Stimulated activated naive CD8-positive, alpha-beta T cell treated with anti-CD3 and anti-CD28 coated beads, Interleukin-15, Interleukin-2, amounts not matched to agents 100 U/mL and 50 U/mL, for 24 hours (primary cell): Measurements from ENCODE around the gene SEMA3D.

ENCODE experiments used
- ATAC-seq: fragments of 150-1000 bp; cut with Tn5 transposase; one replicate; pipeline ENCODE4 v1.10.0; 2021
- DNase-seq: peaks from one replicate; pipeline ENCODE4 v3.0.0; 2021

Gene SEMA3D

DNA sequence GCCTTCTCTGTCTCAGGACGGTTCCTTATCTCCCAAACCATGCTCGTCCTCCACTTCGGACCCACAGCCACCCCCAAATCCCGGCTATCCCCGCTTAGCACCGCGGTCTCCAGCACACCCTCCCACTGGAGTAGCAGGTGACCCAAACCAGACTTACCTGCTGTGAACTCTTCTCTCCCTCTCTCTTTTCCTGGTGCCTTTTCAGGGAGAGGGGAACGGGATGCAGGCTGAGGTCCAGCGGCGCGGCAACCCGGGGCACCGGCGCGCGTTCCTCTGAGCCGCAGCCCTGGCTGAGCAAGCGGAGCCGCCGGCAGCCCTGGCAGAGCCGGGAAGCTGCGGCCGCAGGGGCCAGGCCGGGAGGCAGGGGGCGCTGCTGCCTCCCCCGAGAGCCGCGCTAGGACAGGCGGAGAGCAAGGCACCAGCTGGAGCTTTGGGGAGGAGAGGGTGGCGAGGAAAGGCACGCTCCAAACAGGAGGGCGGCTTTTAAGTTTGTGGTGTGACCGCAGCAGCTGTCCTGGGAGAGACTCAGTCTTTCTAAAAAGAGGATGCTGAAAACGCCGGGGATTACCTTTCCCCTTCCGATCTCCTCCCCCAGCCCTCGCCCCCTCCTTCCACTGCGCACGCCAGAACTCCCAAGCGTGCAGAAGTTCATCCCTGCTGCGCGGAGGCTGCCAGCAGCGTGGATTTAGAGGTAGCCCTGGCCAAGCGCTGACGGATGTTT is at the start of gene SEMA3D:
Gene SEMA3D (minus strand): TSS at position 536 of the 721 bp plus-strand sequence. CDS start 65,165 bp downstream, outside the sequence.
- DNase-seq (peak; percentile 42), ATAC-seq (peak; percentile 86)

DNA sequence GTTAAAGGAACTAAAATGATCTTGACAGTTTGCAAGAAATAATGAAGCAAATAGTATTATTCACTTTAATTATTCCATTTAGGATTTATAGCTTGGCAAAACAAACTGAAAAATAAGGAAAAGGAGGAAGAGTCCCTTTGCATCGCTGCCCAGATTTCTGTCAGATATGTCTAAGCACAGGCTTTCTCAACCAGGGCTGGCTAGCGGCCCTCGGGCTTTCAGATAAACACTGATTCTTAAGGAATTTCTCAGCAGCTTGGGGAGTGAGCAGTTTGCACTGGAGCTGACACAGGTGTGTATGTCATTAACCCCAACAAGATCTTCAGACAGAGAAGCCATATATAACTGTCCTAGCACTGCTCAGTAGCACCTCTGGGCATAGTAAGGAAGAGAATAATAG is 47.9 kb upstream of the SEMA3D start:
- ATAC-seq = no peak

DNA sequence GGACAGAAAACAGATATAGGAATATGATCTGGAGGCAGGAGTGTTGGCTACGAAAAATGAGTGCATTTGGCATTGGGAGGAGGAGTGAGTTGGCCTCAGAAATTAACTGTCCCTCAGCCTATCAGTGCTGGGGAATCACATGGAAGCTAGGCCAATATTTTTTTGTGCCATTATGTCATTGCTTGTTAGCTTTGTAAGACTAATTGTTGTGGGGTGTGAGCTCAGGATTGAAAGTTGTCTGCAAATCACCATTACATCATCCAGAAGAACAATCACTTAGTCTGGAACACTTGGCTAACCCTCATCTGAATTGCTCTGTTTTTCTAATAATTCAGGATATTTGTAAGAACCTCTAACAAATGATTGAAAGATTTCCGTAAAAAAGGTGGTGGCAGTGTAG is 45.2 kb upstream of the SEMA3D start:
- DNase-seq = no peak
- ATAC-seq = no peak

More for the DNA sequence above, 47.9 kb upstream of the SEMA3D start:
- DNase-seq = no peak

DNA sequence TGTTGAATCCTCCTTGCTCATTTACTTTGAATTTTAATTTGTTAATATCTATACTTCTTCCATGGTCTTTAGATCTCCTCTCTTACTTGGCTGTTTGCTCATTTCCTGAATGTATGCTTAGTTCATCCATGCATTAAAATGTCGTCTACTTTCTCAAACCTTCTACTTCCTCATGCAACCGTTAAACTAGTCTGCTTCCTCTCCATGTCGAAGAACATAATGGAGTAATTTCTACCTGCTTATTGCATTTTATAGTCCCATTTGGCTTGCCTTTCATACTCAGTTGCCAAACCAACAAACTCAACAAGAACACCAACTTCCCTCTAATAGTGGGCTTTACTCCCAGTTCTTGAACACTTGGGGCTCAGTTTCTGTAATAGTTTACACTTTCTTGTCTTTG is 43.8 kb upstream of the SEMA3D start:
- ATAC-seq = no peak
- no peak for DNase-seq

DNA sequence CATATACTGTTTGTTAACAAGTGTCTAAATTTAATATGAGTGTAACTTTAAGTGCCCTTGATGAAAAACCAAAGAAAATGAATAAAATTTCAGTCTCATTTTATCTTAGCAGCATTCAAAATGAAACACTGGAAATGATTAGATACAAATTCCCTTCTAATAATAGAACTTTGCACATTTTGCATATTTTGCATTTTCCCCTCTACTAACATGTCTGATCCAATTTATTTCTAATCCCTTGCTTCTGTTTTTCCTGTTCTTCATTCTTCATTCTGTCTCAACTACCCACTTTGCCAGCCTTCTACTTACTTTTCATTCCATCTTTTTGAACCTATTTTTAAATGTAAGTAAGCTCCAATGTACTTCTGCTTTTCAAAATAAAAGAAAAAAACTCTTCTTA is 42.7 kb upstream of the SEMA3D start:
- DNase-seq (no peak), ATAC-seq (no peak)

DNA sequence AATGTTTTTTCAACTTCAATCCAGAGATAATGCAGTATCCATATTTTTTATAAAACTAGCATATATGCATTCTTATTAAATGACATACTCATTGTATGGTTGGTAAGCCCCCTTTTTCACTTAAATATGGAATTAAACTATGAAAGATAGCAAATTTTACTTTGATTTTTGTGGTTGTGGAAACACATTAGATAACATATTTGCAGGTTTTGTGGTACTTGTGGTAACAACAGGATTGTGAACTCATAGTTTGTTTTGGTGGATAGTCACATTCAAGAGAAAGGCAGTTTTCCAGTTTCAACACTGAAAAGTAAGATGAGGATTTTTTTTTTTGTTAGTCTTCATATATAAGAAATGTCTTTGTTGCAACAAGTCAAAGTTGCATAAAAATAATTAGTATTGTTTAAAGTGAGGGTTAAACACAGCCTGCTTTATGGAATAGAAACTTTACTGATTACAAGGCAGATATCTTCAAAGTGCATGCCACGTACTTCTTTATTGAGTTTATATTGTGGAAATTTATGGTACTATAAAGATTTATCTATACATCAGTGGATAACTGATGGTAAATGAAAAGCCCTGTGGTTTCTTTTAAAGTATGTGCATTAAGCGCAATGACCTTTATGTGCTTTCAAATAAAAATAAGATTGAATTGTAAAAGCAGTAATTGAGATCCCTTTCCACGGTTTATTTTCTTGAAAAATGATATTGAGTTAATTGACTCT is 39.7 kb upstream of the SEMA3D start:
- ATAC-seq = no peak
- no peak for DNase-seq

DNA sequence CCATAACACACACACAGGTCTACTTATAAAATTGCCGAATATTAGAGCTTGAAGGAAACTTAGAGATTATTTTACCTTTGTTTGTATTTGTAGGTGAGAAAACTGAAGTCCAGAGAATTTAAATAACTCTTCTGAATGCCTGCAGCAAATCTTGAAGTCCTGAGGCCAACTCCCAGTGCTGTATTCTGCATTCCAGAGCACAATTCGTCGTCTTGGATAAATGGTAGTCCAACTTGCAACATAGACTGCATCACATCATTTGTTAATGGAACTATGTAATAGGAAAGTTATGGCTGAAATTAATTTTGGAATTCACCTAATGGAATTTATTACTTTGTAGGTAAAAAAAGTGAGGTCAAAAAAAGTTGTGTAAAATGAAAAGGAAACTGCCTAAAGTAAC is 37.3 kb upstream of the SEMA3D start:
- DNase-seq = no peak
- ATAC-seq = no peak

DNA sequence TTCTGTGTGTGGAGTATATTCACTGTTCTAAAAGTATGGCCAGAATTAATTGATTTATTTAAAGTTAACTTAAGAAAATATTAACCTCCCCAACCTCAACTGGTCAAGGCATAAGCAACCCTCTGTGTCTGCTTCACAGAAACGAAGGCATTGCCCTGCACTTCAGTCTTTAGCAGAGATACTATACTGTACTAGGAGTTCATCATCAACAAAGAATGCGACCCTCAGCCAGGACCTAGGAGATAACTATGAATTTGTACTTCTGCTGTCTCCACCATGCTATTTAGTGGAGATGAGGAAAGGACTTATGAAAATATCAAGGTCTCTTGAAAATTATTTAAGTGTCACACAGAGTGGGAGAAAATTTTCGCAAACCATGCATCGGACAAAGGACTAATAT is 35.7 kb upstream of the SEMA3D start:
- DNase-seq (no peak), ATAC-seq (no peak)

DNA sequence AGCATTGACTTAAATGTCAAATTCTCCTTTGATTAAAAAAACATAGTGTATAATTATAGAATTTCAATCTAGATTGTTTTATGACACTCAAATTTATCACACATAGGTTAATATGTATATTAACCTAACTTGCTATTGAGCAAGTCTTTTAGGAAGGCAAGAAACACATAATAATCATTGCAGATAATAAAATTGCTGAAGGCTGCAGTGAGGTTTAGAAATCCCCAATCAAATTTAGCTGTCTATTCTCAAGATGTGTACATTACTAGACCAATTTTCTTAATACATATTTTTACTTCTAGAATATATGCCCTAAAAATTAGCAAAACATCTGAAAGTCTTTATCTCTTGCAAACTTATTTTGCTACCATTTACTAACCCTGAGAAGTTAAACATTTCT is 34.9 kb upstream of the SEMA3D start:
- ATAC-seq (no peak), DNase-seq (no peak)

DNA sequence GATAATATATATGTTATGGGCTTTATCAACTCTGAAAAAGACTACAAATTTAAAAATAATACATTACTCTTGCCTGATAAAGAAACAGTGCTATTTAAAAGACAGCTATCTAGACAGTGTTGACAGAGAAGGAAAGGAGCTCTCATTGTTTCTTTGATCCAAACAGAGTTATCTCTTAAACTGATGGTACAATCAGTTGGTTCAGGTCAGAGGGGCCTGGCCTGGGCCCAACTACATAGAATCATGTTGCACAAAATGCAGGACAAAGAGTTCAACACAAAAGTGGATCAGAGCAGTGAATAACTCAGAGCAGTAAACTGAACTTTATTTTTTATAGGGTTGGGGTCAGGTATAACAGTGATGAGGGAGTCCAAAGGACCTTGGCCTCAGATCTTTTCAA is 33.8 kb upstream of the SEMA3D start:
- DNase-seq = no peak
- ATAC-seq = no peak

DNA sequence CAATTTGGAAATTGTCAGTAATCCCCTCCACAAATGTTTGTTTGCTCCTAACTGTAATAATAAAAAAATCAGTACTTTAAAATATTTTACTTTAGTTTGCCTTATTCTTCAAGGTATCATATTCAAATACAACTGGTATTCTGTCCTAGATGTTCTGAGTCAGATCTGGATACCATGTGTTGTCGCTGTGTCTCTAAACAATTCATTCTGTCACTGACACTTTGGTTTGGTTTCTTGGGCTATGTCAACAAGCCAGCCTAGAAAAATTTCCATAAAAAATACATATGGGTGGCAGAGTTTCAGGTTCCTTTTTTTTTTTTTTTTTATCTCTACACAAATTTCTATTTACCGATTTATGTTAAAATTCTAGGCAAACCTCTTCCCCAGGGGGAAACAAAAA is 33.2 kb upstream of the SEMA3D start:
- DNase-seq (no peak), ATAC-seq (no peak)

DNA sequence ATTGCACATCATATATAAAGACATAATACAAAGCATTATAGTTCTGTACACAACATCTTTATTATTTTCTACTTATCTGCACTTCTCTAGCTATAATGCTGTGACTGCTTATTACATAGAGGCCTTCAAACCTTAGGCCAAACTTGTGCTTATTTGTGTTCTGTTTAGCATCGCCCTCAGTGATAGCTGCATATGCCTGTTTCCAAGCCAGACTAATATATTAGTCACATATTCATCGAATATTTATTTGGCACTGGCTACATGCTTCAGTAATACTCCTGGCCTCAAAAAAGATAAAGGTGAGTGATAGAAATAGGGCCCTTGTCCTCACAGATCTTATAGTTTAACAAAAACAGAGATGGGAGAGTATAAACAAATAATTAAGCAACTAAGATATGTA is 30.2 kb upstream of the SEMA3D start:
- DNase-seq (no peak), ATAC-seq (no peak)

DNA sequence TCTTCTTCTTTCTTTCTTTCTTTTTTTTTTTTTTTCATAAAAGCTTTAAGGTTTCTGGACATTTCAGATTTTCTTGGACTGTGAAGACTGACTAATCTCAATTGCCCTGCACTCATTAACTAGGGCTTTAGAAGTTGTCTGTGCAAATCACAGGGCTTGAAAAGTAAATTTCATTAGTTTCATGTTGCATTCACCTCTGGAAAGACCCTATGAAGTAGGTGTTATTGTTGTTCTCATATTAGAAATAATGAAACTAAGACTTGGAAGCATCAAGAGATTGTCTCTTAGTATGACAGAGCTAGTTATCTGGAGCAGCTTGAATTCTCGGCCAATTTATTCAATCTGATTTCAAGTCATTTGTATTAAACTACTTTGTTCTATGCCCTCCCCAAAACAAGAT is 28.2 kb upstream of the SEMA3D start:
- ATAC-seq = no peak
- no peak for DNase-seq

DNA sequence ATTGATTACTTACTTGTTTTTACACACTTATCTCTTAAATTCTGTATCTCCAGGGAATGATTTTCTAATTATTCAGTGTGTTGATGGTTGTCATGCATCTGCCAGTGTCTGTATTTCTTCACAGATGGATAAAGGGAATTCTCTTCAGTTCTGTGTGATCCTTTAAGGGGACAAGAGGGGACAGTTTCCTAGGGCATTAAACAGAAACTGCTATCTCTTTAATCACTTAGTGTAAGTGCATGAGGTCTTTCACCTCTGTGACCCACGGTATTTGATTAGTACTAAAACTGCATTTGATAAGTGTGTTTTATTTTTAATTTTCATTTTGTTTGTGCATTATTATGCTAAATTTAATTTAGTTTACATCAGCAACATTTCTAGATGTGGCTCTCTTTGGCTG is 26.6 kb upstream of the SEMA3D start:
- ATAC-seq = no peak
- DNase-seq = no peak

DNA sequence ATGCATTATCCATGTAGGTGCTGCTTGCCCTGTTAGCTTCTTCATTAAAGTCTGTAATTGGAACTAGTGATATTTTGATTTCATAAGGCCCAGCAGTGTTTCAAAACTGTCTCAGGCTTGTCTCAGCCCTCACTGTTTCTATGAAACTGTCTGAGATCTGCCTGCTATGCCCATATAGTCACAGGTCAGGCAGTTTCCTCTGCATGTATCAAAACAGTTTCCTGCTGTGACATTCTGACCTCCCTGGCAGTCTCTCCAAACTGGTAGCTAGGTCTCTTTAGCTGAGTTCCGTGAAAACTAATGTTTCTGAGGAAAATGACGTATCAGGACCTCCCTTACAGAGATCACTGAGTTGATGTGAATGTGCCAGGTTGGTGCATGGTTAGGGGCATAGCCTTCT is 18.9 kb upstream of the SEMA3D start:
- no peak for ATAC-seq
- no peak for DNase-seq

DNA sequence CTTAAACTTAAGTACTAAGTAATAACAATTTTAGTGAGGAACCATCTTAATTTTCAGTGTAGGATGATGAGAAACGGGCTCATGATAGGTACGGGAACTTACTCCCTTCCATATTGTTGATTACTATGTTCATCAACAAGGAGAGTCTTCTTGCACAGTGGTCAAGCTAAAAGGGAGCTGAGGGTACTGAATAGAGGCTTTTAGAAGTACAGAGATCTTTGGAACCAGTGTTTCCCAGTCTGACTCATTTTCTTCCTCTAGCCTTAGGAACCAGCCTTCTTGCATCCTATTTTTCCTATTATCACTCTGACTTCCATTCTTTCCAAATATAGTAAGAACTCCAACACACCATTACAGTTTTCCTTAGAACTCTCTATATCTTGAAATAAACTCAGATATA is 17.6 kb upstream of the SEMA3D start:
- no peak for ATAC-seq
- DNase-seq = no peak

DNA sequence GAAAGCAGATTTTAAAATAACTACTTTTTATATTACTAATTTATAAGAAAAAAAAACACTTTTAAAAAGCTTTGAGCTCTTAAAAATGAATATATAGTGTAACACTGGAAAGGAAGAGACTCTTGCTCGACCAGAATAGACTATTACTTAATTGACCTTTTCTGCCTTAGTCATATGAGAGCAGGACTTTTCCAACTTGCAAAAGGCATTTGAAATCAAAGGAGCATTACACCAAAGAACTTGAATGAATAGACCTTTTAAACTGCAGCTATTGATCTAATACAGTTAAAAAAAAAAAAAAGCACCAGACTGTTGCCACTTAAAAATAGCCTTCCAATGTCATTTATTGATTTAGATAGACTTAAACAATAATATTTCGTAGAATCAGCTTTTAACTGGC is 17.2 kb upstream of the SEMA3D start:
- no peak for ATAC-seq
- DNase-seq = no peak

DNA sequence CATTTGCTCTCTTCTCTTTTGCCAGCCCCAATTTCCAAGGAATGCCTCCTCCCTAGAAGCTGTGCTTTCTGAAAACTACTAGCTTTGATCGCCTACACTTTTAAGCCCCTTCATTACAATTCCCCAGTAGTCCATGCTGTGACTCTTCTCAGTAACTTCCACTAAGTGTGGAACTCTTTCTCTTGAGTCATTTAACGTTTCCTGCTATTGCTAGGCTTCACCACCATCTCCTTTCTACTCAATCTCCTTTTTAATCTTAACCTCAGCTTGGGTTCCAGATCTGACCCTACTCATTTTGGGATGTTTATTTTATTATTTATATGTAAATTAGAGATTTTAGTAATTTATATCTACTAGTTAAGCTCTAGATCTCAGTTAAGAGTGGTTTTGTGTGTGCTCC is 14.4 kb upstream of the SEMA3D start:
- ATAC-seq = no peak
- no peak for DNase-seq

DNA sequence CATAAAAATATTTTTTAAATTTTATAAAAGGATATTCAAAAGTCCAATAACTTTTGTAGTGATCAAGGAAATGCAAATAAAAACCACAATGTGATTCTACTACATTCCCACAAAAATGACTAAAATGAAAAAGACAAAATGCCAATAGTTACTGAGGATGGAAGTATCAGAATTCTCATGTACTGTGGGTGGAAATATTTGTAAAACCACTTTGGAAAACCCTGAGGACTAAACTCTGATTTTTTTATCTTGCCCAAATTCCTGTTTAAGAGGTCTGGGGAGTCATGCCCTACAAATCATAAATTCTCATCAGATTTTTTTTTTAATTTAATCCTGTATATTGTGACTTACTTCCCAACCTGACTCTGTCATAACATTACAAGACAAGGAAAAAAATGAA is 9.8 kb upstream of the SEMA3D start:
- DNase-seq (no peak), ATAC-seq (no peak)

DNA sequence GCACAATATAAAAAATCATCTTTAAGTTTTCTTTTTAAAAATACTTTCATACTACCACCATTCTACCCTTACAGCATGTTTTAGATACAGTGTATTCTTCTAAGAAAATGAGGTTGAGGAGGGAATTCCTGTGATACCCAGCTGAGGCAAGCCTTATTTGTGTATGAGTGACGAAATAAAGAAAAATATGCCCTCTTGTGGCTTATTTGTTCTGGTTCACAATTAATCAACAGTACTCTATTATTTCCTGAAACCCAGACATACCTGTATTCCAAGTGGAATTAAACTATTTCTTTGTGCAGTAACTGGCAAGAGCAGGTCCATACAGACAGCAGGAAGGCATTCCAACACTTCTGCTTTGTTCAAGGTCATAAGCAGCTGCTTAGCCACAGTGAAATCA is 4.5 kb upstream of the SEMA3D start:
- no peak for ATAC-seq
- DNase-seq = no peak

DNA sequence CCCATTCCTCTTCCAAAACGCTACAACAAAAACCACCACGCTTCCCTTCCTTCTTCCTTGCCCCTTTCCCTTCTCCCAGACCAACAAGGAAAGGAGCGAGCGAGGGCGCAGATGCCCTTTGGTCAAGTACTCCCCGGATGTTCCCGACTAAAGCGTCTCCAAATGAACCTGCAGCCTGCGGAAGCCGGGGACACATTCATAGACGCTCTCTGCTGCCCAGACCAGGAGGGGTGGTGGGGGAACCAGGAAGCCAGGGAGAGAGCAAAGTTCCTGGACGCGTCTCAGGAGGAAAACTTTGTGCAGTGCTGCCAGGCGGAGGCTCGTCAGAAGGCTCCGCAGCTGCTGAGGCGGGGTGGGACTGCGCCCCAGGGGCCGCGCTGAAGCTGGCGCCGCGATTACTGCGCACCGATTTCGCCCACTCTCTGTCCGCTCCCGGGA is 754 bp downstream of the SEMA3D start:
- DNase-seq (no peak), ATAC-seq (no peak)

DNA sequence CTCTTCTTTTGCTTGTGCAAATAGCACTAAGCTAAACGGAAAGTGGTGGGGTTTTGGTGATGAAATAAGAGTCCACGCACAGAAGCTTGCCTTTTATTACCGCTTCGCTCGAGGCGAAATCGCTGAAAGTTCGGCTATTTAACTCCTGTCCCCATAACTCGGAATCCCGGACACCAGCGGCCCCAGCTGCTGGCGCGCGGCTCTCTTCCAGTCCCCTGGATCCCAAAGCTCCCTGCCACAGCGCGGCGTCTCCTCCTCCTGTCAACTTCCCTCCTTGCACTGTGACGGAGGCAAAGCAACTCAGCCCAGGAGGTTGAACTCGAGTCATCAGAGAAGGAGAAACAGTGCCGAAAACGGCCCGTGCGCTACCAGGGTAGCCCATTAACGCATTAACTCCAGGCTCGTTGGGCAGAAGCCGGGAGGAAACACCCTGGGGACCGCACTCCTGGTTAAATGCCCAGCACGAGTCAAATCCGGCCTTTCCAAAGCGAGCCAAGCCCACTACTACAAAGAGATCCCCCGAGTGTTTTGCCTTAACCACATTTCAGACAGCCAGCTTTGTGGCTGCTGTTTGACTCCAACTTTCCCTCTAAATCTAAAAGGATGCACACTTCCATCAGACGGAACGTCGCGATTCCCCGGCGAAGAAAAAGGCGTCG is 1.3 kb downstream of the SEMA3D start:
- DNase-seq (no peak), ATAC-seq (no peak)

DNA sequence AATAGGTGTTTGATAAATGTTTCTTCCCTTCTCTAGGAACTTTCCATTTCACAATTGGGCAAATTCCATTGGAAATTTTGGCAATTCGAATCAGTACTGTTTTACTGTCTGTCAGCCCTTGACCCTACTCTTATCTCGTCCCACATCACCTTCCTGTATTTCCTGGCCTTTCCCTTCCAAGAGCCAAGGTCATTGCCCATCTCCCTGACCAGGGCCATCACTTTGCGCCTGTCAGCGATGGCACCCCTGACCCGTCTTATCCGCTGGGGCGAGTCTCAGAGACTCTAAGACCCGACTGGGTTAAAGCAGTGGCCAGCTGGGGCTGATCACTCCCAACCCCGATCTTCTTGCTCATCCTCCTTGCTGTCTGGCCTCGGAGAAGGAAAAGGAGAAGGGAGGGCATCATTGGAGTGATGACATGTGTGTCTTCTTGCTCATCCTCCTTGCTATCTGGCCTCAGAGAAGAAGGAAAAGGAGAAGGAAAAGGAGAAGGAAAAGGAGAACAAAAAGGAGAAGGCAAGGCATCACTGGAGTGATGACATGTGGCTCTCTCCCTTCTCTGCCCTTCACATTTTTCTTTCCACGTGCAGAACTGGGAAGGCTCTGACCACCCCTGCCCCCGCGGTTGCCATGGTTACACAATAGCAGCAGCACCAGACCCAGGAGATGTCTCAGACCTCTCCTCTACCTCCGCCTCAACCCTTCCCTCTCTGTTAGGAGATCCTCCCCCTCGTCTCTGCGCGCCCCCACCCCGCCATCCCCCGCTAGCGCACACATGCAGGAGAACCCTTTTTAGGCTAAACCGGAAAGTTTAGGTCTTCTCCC is 2.0 kb downstream of the SEMA3D start:
- no peak for DNase-seq
- no peak for ATAC-seq
